SU-DHL-6 (cell line): ENCODE results near the gene ACTN1.
A peak's percentile ranks its signal among the peaks of the same experiment; 100 is the strongest.
"Not testable (repeated sequence)": the region's sequence is repeated elsewhere in the genome, so short reads cannot be mapped to it uniquely, and the experiment has no call there.

Experiments used
- H2AFZ ChIP-seq: fragments of 200-600 bp; sonication (generic); 2 replicates; pipeline ENCODE4 v1.6.1; 2014; ENCODE audit warnings: low read depth, mild to moderate bottlenecking, moderate library complexity, mixed read lengths, antibody characterized with exemption, low read length; ENCODE audit not compliant: severe bottlenecking
- H3F3A ChIP-seq: fragments of 200-600 bp; shearing (Covaris generic); 2 replicates; pipeline ENCODE4 v1.6.0; 2016; ENCODE audit warnings: antibody characterized with exemption, mild to moderate bottlenecking; ENCODE audit not compliant: insufficient read depth
- H3K27ac ChIP-seq: fragments of 200-600 bp; sonication (generic); 2 replicates; pipeline ENCODE4 v1.5.1; 2016; ENCODE audit warnings: low read depth, mild to moderate bottlenecking, low read length, moderate library complexity, mixed read lengths
- H3K27me3 ChIP-seq: fragments of 200-600 bp; sonication (generic), shearing (Covaris generic); 2 replicates; pipeline ENCODE4 v1.6.0; 2014; ENCODE audit warnings: mild to moderate bottlenecking, low read length
- H3K36me3 ChIP-seq: fragments of 200-600 bp; sonication (generic); 2 replicates; pipeline ENCODE4 v1.6.1; 2014; ENCODE audit warnings: mild to moderate bottlenecking, low read length, mixed read lengths
- H3K4me2 ChIP-seq: fragments of 300-600, 200-600 bp; shearing (Covaris generic), sonication (generic); 2 replicates; pipeline ENCODE4 v1.6.0; 2014; ENCODE audit warnings: low read length, low read depth, mild to moderate bottlenecking; ENCODE audit not compliant: poor library complexity, severe bottlenecking
- H3K4me3 ChIP-seq: fragments of 200-600 bp; sonication (generic); 2 replicates; pipeline ENCODE4 v1.5.1; 2014; ENCODE audit warnings: antibody characterized with exemption, low read length, mild to moderate bottlenecking, mixed read lengths; ENCODE audit not compliant: insufficient read depth, poor library complexity, severe bottlenecking
- H3K79me2 ChIP-seq: fragments of 200-600 bp; sonication (generic); 2 replicates; pipeline ENCODE4 v1.6.1; 2014; ENCODE audit warnings: mild to moderate bottlenecking, low read length, moderate library complexity; ENCODE audit not compliant: insufficient read depth
- H3K9ac ChIP-seq: fragments of 200-600 bp; sonication (generic); 2 replicates; pipeline ENCODE4 v1.7.0; 2014; ENCODE audit warnings: mild to moderate bottlenecking, low read length
- H3K9me2 ChIP-seq: fragments of 200-600 bp; sonication (generic); replicated peaks from 2 replicates; pipeline ENCODE4 v1.6.1; 2014; ENCODE audit warnings: low read length; ENCODE audit not compliant: insufficient read depth
- H3K9me3 ChIP-seq: fragments of 200-600 bp; sonication (generic); 2 replicates; pipeline ENCODE4 v1.6.1; 2014; ENCODE audit warnings: low read length, mixed read lengths; ENCODE audit not compliant: insufficient read depth
- H4K20me1 ChIP-seq: fragments of 200-600 bp; sonication (generic); 2 replicates; pipeline ENCODE4 v1.6.1; 2014; ENCODE audit warnings: low read depth, mild to moderate bottlenecking, antibody characterized with exemption, low read length, moderate library complexity, mixed read lengths
- CTCF ChIP-seq: fragments of 200-600 bp; sonication (generic); IDR thresholded peaks from one replicate; pipeline ENCODE4 v1.5.1; 2017; ENCODE audit warnings: antibody characterized with exemption, mild to moderate bottlenecking, low read length, moderate library complexity; ENCODE audit not compliant: insufficient read depth, poor library complexity, severe bottlenecking
- EZH2phosphoT487 ChIP-seq: fragments of 200-600 bp; sonication (generic), shearing (Covaris generic); conservative IDR thresholded peaks from 2 replicates; pipeline ENCODE4 v1.6.1; 2018; ENCODE audit warnings: mild to moderate bottlenecking, antibody characterized with exemption, low read length, moderate library complexity, mixed read lengths

Gene ACTN1

DNA sequence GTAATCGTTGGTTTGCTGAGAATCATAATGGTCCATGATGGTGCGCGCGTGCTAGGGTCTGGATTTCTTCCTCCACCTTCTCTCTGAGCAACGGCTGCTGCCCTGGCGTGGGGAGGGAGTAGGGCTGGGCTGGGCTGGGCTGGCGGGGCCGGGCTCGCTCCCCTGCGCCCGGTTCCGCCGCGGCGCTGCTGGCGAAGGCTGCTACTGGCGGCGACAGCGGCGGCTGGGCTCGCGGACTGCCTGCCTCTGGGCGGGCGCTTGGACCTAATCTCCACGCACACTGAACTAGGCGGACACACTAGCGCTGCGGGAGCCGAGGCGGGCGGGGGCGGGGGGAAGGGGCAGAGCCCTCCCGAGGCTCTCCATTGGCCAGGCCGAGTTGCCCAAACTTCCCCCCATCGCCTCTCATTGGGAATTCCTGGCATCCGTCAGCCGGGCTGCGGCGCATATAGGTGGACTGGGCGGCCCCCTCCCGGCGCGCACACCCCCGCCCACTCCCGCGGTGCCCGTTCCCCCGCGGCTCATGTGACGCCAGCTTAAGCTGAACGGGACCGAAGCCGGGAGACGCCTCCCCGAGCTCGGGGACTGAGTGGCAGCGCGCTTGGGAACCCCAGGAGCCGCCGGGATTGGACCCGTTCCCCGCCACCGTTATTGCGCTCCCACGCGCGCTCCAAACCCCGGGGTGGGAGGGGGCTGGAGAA is at the start of gene ACTN1:
TSS of gene ACTN1 (minus strand) at position 282 of the 701 bp plus-strand sequence. CDS start at position 36, 246 bp downstream.
- H3K9me2 ChIP-seq: no peaks in the 10 kb centered on the region
- H3K9me3 ChIP-seq: no peaks in the 10 kb centered on the region
- TF ChIP-seq EZH2phosphoT487: no peak
- no peak for TF ChIP-seq CTCF
- no peaks in the 10 kb centered on the region for H3F3A ChIP-seq
- peak within 1 kb of the TSS; percentile 40 for H3K4me2 ChIP-seq
- H3K79me2 ChIP-seq: no peaks in the 10 kb centered on the region
- H3K9ac ChIP-seq: no peak within 1 kb of the TSS
- peak within 1 kb of the TSS; percentile 18 for H3K4me3 ChIP-seq
- no peak within 1 kb of the TSS for H2AFZ ChIP-seq
- no peaks in the 10 kb centered on the region for H4K20me1 ChIP-seq
- H3K27me3 ChIP-seq: no peaks in the 10 kb centered on the region
- no peaks in the 10 kb centered on the region for H3K36me3 ChIP-seq
- no peak within 1 kb of the TSS for H3K27ac ChIP-seq

GRCh38 chr14:69027242-69027913 is 48.3 kb upstream of the ACTN1 start:
- H3K27me3 ChIP-seq: no peaks in the 10 kb centered on the region
- no peaks in the 10 kb centered on the region for H3K79me2 ChIP-seq
- no peaks in the 10 kb centered on the region for H3K36me3 ChIP-seq
- H3K9ac ChIP-seq: no peak overlapping the region
- H3F3A ChIP-seq: no peaks in the 10 kb centered on the region
- H4K20me1 ChIP-seq: no peaks in the 10 kb centered on the region
- TF ChIP-seq EZH2phosphoT487: no peak
- TF ChIP-seq CTCF: no peak
- H3K9me2 ChIP-seq: no peaks in the 10 kb centered on the region
- H3K27ac ChIP-seq: no peak overlapping the region
- no peaks in the 10 kb centered on the region for H3K9me3 ChIP-seq
- H3K4me3 ChIP-seq: no peak overlapping the region
- H2AFZ ChIP-seq: no peak overlapping the region
- H3K4me2 ChIP-seq: no peak overlapping the region

DNA sequence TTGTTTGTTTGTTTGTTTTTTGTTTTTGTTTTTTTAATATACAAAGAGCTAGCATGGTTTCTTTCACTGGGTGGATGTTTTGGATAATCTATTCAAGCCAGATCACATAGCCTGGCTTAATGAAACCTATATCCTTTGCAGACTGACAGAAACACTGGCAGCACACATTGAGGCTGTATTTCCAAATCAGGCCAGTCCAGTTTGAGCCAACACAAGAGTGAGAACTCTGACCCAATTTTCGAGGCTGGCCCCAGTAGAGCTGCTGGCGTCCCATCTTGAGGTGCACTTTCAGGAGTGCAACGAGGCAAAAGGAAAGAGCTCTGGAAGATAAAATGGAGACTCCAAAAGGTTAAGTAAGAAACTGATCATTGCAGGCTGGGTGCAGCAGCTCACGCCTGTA is 43.9 kb upstream of the ACTN1 start:
- no peaks in the 10 kb centered on the region for H3K36me3 ChIP-seq

DNA sequence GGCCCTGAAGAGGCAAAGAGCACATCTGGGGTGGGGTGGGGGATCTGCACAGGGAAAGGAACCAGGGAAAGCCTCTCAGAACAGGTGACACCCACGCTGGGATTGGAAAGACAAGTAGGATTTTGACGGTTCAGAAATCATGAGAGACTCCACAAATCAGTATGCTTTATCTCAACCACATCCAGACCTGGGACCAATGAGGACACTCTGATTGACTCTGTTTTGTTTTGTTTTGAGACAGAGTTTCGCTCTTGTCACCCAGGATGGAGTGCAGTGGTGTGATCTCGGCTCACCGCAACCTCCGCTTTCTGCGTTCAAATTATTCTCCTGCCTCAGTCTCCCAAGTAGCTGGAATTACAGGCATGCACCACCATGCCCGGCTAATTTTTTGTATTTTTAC is 43.0 kb upstream of the ACTN1 start:
- not testable (repeated sequence) for H4K20me1 ChIP-seq, H3F3A ChIP-seq, H3K27ac ChIP-seq, H3K9me2 ChIP-seq, H3K36me3 ChIP-seq, H3K79me2 ChIP-seq, H3K4me2 ChIP-seq, H3K9me3 ChIP-seq, H2AFZ ChIP-seq, H3K9ac ChIP-seq, H3K4me3 ChIP-seq, H3K27me3 ChIP-seq

More for the DNA sequence above, 43.9 kb upstream of the ACTN1 start:
- H3K27ac ChIP-seq: no peak overlapping the region
- no peaks in the 10 kb centered on the region for H3F3A ChIP-seq
- no peaks in the 10 kb centered on the region for H3K79me2 ChIP-seq
- H3K4me2 ChIP-seq: no peak overlapping the region
- no peaks in the 10 kb centered on the region for H4K20me1 ChIP-seq
- no peak overlapping the region for H3K4me3 ChIP-seq
- no peaks in the 10 kb centered on the region for H3K27me3 ChIP-seq
- no peak overlapping the region for H2AFZ ChIP-seq
- no peak overlapping the region for H3K9ac ChIP-seq
- H3K9me3 ChIP-seq: no peaks in the 10 kb centered on the region
- no peaks in the 10 kb centered on the region for H3K9me2 ChIP-seq
- TF ChIP-seq CTCF (no peak), EZH2phosphoT487 (no peak)
